ENCODE results near the gene AP4S1.
"Not testable (repeated sequence)": the region's sequence is repeated elsewhere in the genome, so short reads cannot be mapped to it uniquely, and the experiment has no call there.

Gene AP4S1

DNA sequence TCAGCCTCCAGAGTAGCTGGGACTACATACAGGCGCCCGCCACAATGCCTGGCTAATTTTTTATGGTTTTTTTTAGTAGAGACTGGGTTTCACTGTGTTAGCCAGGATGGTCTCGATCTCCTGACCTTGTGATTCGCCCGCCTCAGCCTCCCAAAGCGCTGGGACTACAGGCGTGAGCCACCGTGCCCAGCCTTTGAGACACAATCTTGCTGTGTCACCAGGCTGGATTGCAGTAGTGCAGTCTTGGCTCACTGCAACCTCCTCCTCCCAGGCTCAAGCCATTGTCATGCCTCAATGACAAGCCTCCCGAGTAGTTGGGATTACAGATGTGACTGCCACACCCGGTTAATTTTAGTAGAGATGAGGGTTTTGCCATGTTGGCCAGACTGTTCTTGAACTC, 22.1 kb downstream of the AP4S1 start:
- TF ChIP-seq CTCF (IDR thresholded peaks at IDR 0.05; ENCODE audit: extremely low read depth, missing control alignments): no peak
- DNase-seq (ENCODE audit: low spot score): no peak

DNA sequence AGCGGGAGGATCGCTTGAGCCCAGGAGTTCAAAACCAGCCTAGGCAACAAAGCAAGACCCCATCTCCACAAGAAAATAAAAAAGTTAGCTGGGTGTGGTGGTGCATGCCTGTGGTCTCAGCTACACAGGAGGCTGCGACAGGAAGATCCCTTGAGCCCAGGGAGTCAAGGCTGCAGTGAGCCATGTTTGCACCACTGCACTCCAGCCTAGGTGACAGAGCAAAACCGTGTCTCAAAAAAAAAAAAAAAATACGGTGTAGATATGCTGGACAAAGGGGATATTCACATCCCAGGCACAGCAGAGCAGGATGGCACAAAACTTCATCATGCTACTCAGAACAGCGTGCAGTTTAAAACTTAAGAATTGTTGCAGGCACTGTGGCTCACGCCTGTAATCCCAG, 25.6 kb downstream of the AP4S1 start:
- no peak for TF ChIP-seq CTCF (IDR thresholded peaks at IDR 0.05; ENCODE audit: extremely low read depth, missing control alignments)
- DNase-seq (ENCODE audit: low spot score): no peak

GRCh38 chr14:31051511-31051910, 26.1 kb downstream of the AP4S1 start:
- DNase-seq (ENCODE audit: low spot score): no peak
- no peak for TF ChIP-seq CTCF (IDR thresholded peaks at IDR 0.05; ENCODE audit: extremely low read depth, missing control alignments)

DNA sequence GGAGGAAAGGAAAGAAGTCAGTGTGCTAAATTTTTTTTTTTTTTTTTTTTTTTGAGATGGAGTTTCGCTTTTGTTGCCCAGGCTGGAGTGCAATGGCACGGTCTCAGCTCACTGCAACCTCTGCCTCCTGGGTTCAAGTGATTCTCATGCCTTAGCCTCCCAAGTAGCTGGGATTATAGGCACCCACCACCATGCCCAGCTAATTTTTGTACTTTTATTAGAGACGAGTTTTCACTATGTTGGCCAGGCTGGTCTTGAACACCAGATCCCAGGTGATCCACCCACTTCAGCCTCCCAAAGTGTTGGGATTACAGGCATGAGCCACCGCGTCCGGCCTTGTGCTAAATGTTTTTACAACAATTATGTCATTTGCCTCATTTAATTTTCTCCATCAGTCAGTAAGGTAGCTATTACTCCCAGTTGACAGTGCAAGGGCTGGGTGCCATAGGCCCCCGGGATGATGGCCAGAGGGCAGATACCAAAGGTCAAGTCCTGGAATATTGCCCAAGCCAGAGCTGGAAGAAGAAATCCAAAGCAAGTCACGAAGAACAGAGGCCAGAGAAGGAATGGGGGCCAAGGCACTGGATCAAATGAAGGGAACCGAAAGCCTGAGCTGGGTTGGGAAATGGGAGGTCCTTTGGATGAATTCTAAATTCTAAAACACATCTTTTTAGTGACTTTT, 27.6 kb downstream of the AP4S1 start:
- not testable (repeated sequence) for DNase-seq (ENCODE audit: low spot score)

GRCh38 chr14:31057035-31057434, 31.6 kb downstream of the AP4S1 start:
- TF ChIP-seq CTCF (IDR thresholded peaks at IDR 0.05; ENCODE audit: extremely low read depth, missing control alignments): no peak
- DNase-seq (ENCODE audit: low spot score): no peak

GRCh38 chr14:31057701-31058364, 32.4 kb downstream of the AP4S1 start:
- no peak for TF ChIP-seq CTCF (IDR thresholded peaks at IDR 0.05; ENCODE audit: extremely low read depth, missing control alignments)
- DNase-seq (ENCODE audit: low spot score): no peak

DNA sequence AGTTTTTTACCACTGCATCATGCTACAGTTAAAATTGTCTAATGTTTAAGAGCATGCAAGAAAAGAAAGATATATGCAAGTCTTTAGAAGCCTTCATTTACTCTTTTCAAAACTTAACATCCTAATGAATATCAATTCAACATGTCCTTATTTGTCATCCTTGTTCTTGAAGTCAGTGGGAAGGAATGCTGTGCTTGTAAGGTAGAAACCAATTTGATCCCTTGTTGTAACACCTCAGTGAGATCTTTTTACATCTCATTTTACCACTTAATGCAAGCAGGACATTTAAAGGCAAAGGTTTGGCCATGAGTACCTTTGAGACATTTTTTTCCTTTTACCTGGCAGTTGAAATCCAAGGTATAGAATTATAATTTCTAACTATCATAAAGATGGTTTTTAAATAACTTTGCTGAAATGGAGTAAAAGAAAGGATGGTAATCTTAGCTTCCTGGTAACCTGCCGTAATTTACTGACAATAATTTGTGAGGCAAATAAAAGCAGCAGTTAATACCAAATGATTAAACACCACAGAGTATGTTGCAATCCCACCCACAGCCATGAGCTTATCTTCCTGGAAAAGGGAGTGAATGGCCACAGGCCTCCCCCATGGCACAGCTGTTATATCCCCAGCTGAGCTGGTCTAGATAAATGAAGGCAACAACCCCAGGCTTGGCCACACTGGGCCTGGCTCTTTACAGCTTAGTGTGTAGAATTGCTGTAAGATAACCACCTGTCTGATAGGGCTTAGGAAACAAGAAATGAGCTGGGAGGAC, 33.9 kb downstream of the AP4S1 start:
- DNase-seq (ENCODE audit: low spot score): no peak
- no peak for TF ChIP-seq CTCF (IDR thresholded peaks at IDR 0.05; ENCODE audit: extremely low read depth, missing control alignments)

All from GM20000 (cell line).